ENCODE data around the gene STKLD1.

The STKLD1 gene

GRCh38 chr9:133375724-133376654, at the start of gene STKLD1, which contains the start of gene SURF4 (continued):
- TF ChIP-seq BCL11B (tag by site-specific recombination; IDR thresholded peaks at IDR 0.05; ENCODE audit: low read depth) (no peak), ZNF677 (tag by site-specific recombination; IDR thresholded peaks at IDR 0.05) (no peak), ZNF324 (tag by site-specific recombination; IDR thresholded peaks at IDR 0.05) (no peak), ZBTB20 (tag by site-specific recombination; IDR thresholded peaks at IDR 0.05) (peak; percentile 72), KLF1 (tag by site-specific recombination; IDR thresholded peaks at IDR 0.05) (peak; percentile 42; the same call in 1 of the 2 replicates), ZNF488 (tag by site-specific recombination; IDR thresholded peaks at IDR 0.05) (no peak), ZNF26 (tag by site-specific recombination; IDR thresholded peaks at IDR 0.05) (no peak), KLF16 (tag by site-specific recombination; IDR thresholded peaks at IDR 0.05) (peak; percentile 56; the same call in 1 of the 2 replicates), ZNF837 (tag by site-specific recombination; IDR thresholded peaks at IDR 0.05) (no peak), ZNF664 (tag by site-specific recombination; IDR thresholded peaks at IDR 0.05) (no peak), ZNF776 (tag by site-specific recombination; IDR thresholded peaks at IDR 0.05; ENCODE audit: borderline replicate concordance) (no peak), ZNF132 (tag by site-specific recombination; IDR thresholded peaks at IDR 0.05; ENCODE audit: borderline replicate concordance) (no peak), ZNF221 (tag by site-specific recombination; IDR thresholded peaks at IDR 0.05; ENCODE audit: borderline replicate concordance) (no peak), KLF8 (tag by site-specific recombination; IDR thresholded peaks at IDR 0.05) (peak; percentile 44; the same call in 1 of the 2 replicates), ZNF398 (tag by site-specific recombination; IDR thresholded peaks at IDR 0.05) (no peak), ZFP3 (tag by site-specific recombination; IDR thresholded peaks at IDR 0.05; ENCODE audit: low read depth) (no peak), ZFP41 (tag by site-specific recombination; IDR thresholded peaks at IDR 0.05; ENCODE audit: borderline replicate concordance) (no peak), GLI4 (tag by site-specific recombination; IDR thresholded peaks at IDR 0.05) (no peak), ZNF639 (tag by site-specific recombination; IDR thresholded peaks at IDR 0.05) (no peak), ZNF10 (tag by site-specific recombination; IDR thresholded peaks at IDR 0.05) (no peak), ZNF426 (tag by site-specific recombination; IDR thresholded peaks at IDR 0.05) (no peak)
- TF ChIP-seq, protein P1, sequence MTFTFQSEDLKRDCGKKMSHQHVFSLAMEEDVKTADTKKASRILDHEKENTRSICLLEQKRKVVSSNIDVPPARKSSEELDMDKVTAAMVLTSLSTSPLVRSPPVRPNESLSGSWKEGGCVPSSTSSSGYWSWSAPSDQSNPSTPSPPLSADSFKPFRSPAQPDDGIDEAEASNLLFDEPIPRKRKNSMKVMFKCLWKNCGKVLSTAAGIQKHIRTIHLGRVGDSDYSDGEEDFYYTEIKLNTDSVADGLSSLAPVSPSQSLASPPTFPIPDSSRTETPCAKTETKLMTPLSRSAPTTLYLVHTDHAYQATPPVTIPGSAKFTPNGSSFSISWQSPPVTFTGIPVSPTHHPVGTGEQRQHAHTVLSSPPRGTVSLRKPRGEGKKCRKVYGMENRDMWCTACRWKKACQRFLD (tag by site-specific recombination; IDR thresholded peaks at IDR 0.05) = no peak
- TF ChIP-seq, protein P2, sequence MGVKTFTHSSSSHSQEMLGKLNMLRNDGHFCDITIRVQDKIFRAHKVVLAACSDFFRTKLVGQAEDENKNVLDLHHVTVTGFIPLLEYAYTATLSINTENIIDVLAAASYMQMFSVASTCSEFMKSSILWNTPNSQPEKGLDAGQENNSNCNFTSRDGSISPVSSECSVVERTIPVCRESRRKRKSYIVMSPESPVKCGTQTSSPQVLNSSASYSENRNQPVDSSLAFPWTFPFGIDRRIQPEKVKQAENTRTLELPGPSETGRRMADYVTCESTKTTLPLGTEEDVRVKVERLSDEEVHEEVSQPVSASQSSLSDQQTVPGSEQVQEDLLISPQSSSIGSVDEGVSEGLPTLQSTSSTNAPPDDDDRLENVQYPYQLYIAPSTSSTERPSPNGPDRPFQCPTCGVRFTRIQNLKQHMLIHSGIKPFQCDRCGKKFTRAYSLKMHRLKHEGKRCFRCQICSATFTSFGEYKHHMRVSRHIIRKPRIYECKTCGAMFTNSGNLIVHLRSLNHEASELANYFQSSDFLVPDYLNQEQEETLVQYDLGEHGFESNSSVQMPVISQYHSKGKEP (tag by site-specific recombination; IDR thresholded peaks at IDR 0.05) = 0 out of 2 replicates have a peak, but pooled peaks have one; percentile 20
- TF ChIP-seq, protein P3, sequence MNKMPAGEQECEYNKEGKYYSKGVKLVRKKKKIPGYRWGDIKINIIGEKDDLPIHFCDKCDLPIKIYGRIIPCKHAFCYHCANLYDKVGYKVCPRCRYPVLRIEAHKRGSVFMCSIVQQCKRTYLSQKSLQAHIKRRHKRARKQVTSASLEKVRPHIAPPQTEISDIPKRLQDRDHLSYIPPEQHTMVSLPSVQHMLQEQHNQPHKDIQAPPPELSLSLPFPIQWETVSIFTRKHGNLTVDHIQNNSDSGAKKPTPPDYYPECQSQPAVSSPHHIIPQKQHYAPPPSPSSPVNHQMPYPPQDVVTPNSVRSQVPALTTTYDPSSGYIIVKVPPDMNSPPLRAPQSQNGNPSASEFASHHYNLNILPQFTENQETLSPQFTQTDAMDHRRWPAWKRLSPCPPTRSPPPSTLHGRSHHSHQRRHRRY (tag by site-specific recombination; IDR thresholded peaks at IDR 0.05) = no peak
- TF ChIP-seq, protein P4, sequence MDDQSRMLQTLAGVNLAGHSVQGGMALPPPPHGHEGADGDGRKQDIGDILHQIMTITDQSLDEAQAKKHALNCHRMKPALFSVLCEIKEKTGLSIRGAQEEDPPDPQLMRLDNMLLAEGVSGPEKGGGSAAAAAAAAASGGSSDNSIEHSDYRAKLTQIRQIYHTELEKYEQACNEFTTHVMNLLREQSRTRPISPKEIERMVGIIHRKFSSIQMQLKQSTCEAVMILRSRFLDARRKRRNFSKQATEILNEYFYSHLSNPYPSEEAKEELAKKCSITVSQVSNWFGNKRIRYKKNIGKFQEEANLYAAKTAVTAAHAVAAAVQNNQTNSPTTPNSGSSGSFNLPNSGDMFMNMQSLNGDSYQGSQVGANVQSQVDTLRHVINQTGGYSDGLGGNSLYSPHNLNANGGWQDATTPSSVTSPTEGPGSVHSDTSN (CRISPR knock-in tag; IDR thresholded peaks at IDR 0.05) = 0 out of 2 replicates have a peak, but pooled peaks have one; percentile 18
- TF ChIP-seq, protein P5, sequence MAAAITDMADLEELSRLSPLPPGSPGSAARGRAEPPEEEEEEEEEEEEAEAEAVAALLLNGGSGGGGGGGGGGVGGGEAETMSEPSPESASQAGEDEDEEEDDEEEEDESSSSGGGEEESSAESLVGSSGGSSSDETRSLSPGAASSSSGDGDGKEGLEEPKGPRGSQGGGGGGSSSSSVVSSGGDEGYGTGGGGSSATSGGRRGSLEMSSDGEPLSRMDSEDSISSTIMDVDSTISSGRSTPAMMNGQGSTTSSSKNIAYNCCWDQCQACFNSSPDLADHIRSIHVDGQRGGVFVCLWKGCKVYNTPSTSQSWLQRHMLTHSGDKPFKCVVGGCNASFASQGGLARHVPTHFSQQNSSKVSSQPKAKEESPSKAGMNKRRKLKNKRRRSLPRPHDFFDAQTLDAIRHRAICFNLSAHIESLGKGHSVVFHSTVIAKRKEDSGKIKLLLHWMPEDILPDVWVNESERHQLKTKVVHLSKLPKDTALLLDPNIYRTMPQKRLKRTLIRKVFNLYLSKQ (tag by site-specific recombination; IDR thresholded peaks at IDR 0.05; ENCODE audit: borderline replicate concordance) = no peak
